Caco-2 (cell line): ENCODE measurements around the gene FANCC. TPM values are rescaled to one million over a fixed set of nuclear protein-coding genes. Genes with fewer than 3 reads are reported as not detected.

Experiments
- BruUV-seq: library from RNA; stranded (reverse); fragments of 400-500 nt; replicated peaks from 2 replicates; lab custom pipeline; 2021; lab: Mats Ljungman, UMichigan
- CTCF ChIA-PET: fragments of 300-600 bp; sonication (Branson Sonifier 250); formaldehyde crosslinking; loops from one replicate; lab custom pipeline; 2022; ENCODE audit warnings: antibody characterized with exemption; lab: Charles Lee
- POLR2A ChIA-PET: fragments of 300-600 bp; sonication (Branson Sonifier 250); formaldehyde crosslinking; loops from one replicate; lab custom pipeline; 2022; ENCODE audit warnings: antibody characterized with exemption; lab: Charles Lee
- DNase-seq, 2 experiments: peaks; one replicate each; pipeline versions ENCODE4 v3.0.0 to v3.0.0-alpha.2; 2020 to 2022
- H3K27me3 ChIP-seq: replicated peaks from 2 replicates; pipeline ENCODE4 v1.6.0; 2011; ENCODE audit warnings: low read length; ENCODE audit not compliant: control insufficient read depth, insufficient read depth
- H3K36me3 ChIP-seq: 2 replicates; pipeline ENCODE4 v1.5.1; 2011; ENCODE audit warnings: low read length; ENCODE audit not compliant: control insufficient read depth, insufficient read depth
- H3K4me1 ChIP-seq: fragments of 250-450 bp; sonication (Bioruptor Pico); 2 replicates; pipeline ENCODE4 v1.5.1; 2020; ENCODE audit warnings: mild to moderate bottlenecking
- H3K4me3 ChIP-seq: 2 replicates; pipeline ENCODE4 v1.5.1; 2011; ENCODE audit warnings: low read depth, mild to moderate bottlenecking, control low read depth, low read length
- H3K9me3 ChIP-seq: fragments of 250-450 bp; sonication (Bioruptor Pico); 2 replicates; pipeline ENCODE4 v1.5.1; 2020; ENCODE audit warnings: mild to moderate bottlenecking, moderate library complexity
- H3K27ac Mint-ChIP-seq: one replicate; pipeline ENCODE4 v1.8.0; 2022; ENCODE audit warnings: mixed read lengths; ENCODE audit not compliant: unreplicated experiment
- H3K27me3 Mint-ChIP-seq: one replicate; pipeline ENCODE4 v1.8.0; 2022; ENCODE audit warnings: mixed read lengths; ENCODE audit not compliant: insufficient read depth, unreplicated experiment
- H3K36me3 Mint-ChIP-seq: one replicate; pipeline ENCODE4 v1.8.0; 2022; ENCODE audit warnings: mild to moderate bottlenecking, mixed read lengths; ENCODE audit not compliant: insufficient read depth, unreplicated experiment
- H3K4me1 Mint-ChIP-seq: one replicate; pipeline ENCODE4 v1.8.0; 2022; ENCODE audit warnings: low read depth, mixed read lengths; ENCODE audit not compliant: unreplicated experiment
- H3K4me3 Mint-ChIP-seq: one replicate; pipeline ENCODE4 v1.8.0; 2022; ENCODE audit warnings: mild to moderate bottlenecking, moderate library complexity, mixed read lengths; ENCODE audit not compliant: unreplicated experiment
- H3K9me3 Mint-ChIP-seq: one replicate; pipeline ENCODE4 v1.8.0; 2022; ENCODE audit warnings: mixed read lengths; ENCODE audit not compliant: unreplicated experiment
- intact Hi-C: fragments of 100-400 bp; cut with micrococcal nuclease; formaldehyde crosslinking; loops from one replicate; pipeline ENCODE4 v1.10.0; 2022; ENCODE audit not compliant: unreplicated experiment
- total RNA-seq: library from RNA; stranded (reverse); gene quantifications from 2 replicates; pipeline ENCODE4 v1.2.3, GENCODE V29; 2022
- TF ChIP-seq, protein P1 (sequence below), 2 experiments: fragments of 200-600 bp in 1 of 2; IDR thresholded peaks; 1 replicate in 1 of 2; 2 replicates in 1 of 2; pipeline versions ENCODE4 v1.5.1 to v1.8.0; 2011 to 2022; ENCODE audit warnings: antibody characterized with exemption in 1 of 2, control low read depth in 1 of 2, inconsistent platforms in 1 of 2, low read depth in 1 of 2, low read length in 1 of 2, mild to moderate bottlenecking in 1 of 2, moderate library complexity in 1 of 2; ENCODE audit not compliant: insufficient read depth in 1 of 2, severe bottlenecking in 1 of 2, unreplicated experiment in 1 of 2

The FANCC gene
- total RNA-seq, 1 experiment from 2014 or later: 29.2 TPM

DNA sequence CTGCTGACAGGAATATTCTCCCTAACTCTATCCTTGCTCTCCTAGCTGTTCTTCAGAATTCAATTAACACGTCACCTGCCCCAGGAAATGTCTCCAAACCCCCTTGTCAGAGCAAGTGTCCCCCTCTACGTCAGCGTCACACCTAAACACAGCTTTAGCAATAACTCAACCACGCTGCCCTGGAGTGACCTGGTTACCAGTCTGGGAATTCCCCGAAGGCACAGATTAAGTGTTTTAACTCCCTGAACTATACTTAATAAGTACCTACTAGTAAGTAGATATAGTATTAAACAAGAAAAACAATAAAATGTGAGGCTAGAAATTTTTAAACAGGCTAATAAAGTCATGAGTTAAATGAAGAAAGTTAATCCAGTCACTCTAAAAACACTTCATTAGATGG lies 78.4 kb downstream of the FANCC start:
- Histone ChIP-seq H3K9me3 (no peaks in the 10 kb centered on the region), H3K36me3 (no peaks in the 10 kb centered on the region), H3K27me3 (no peaks in the 10 kb centered on the region), H3K4me1 (no peaks in the 10 kb centered on the region), H3K4me3 (no peak overlapping the region)
- intact Hi-C loops: no loop called here
- Mint-ChIP-seq H3K27me3 (no peaks in the 10 kb centered on the region), H3K9me3 (no peaks in the 10 kb centered on the region), H3K4me3 (no peak overlapping the region), H3K4me1 (no peaks in the 10 kb centered on the region), H3K36me3 (peaks cover 12% of the 10 kb centered on the region), H3K27ac (no peak overlapping the region)
- ChIA-PET CTCF (no interaction called here), POLR2A (no interaction called here)
- BruUV-seq: no TSS peak
- TF ChIP-seq, protein P1, sequence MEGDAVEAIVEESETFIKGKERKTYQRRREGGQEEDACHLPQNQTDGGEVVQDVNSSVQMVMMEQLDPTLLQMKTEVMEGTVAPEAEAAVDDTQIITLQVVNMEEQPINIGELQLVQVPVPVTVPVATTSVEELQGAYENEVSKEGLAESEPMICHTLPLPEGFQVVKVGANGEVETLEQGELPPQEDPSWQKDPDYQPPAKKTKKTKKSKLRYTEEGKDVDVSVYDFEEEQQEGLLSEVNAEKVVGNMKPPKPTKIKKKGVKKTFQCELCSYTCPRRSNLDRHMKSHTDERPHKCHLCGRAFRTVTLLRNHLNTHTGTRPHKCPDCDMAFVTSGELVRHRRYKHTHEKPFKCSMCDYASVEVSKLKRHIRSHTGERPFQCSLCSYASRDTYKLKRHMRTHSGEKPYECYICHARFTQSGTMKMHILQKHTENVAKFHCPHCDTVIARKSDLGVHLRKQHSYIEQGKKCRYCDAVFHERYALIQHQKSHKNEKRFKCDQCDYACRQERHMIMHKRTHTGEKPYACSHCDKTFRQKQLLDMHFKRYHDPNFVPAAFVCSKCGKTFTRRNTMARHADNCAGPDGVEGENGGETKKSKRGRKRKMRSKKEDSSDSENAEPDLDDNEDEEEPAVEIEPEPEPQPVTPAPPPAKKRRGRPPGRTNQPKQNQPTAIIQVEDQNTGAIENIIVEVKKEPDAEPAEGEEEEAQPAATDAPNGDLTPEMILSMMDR (IDR thresholded peaks at IDR 0.05; ENCODE audit: insufficient read depth in 1 of 2, low read depth in 1 of 2, low read length in 1 of 2, severe bottlenecking in 1 of 2, unreplicated experiment in 1 of 2): no peak
- no peak for DNase-seq

DNA sequence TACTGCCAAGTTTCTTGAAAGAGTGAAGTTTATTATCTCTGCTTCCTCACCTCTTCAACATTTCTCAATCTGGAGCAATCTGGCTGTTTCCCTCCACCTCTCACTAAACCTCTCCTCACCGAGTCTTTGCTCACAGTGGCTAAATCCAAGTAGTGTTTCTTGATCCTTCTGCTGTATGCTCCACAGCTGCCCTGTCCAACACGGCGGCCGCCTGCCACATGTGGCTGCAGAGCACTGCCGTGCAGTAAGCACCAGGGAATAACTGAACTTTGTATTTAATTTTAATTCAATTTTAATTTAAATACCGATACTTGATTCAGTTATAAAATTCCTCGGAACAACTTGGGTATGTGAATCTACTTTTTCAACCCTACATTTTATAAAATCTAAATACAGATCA lies 80.2 kb downstream of the FANCC start:
- H3K4me3 ChIP-seq: no peak overlapping the region
- Mint-ChIP-seq H3K9me3 (no peaks in the 10 kb centered on the region), H3K4me1 (no peaks in the 10 kb centered on the region), H3K36me3 (peaks cover 7% of the 10 kb centered on the region), H3K4me3 (no peak overlapping the region), H3K27me3 (no peaks in the 10 kb centered on the region), H3K27ac (no peak overlapping the region)
- ChIA-PET POLR2A (no interaction called here), CTCF (no interaction called here)
- no peaks in the 10 kb centered on the region for H3K9me3 ChIP-seq
- TF ChIP-seq, protein P1 (IDR thresholded peaks at IDR 0.05; ENCODE audit: insufficient read depth in 1 of 2, low read depth in 1 of 2, low read length in 1 of 2, severe bottlenecking in 1 of 2, unreplicated experiment in 1 of 2): no peak
- no peaks in the 10 kb centered on the region for H3K27me3 ChIP-seq
- no TSS peak for BruUV-seq
- intact Hi-C loops: no loop called here
- no peaks in the 10 kb centered on the region for H3K4me1 ChIP-seq
- DNase-seq: no peak
- no peaks in the 10 kb centered on the region for H3K36me3 ChIP-seq

DNA sequence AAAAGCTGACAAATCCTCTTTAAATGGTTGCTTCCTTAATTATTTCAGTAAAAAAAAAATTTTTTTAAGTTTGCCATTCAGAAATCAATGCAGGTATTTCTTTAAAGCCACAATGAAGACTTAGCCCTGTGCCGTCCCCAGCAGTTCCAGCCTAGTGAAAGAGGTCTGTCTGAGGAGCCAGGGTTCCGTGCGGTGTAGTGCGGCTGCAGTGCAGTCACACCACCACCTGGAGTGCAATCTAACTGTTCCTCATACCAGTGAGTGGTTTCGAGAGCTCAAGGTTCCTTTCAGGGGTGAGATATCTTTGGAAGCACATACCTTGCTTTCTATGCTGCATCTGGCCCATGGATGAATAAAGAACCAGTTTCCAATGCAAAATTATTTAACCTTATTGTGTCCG lies 87.5 kb downstream of the FANCC start:
- no peaks in the 10 kb centered on the region for H3K36me3 Mint-ChIP-seq
- no peaks in the 10 kb centered on the region for H3K27me3 Mint-ChIP-seq
- TF ChIP-seq, protein P1 (IDR thresholded peaks at IDR 0.05; ENCODE audit: insufficient read depth in 1 of 2, low read depth in 1 of 2, low read length in 1 of 2, severe bottlenecking in 1 of 2, unreplicated experiment in 1 of 2): no peak
- H3K4me3 Mint-ChIP-seq: no peak overlapping the region
- intact Hi-C loops: no loop called here
- H3K9me3 ChIP-seq: no peaks in the 10 kb centered on the region
- no peaks in the 10 kb centered on the region for H3K9me3 Mint-ChIP-seq
- ChIA-PET POLR2A (no interaction called here), CTCF (no interaction called here)
- H3K4me1 ChIP-seq: peaks cover 10% of the 10 kb centered on the region
- no peak overlapping the region for H3K27ac Mint-ChIP-seq
- no peaks in the 10 kb centered on the region for H3K27me3 ChIP-seq
- H3K36me3 ChIP-seq: no peaks in the 10 kb centered on the region
- no TSS peak for BruUV-seq
- peaks cover 5% of the 10 kb centered on the region for H3K4me1 Mint-ChIP-seq
- H3K4me3 ChIP-seq: no peak overlapping the region
- peak in 1 of 2 experiments; percentile 21 for DNase-seq
